Left lung (tissue), 10 donors: Measurements from ENCODE around the gene CFAP58. TPM values are rescaled to one million over a fixed set of nuclear protein-coding genes. Genes with fewer than 3 reads are reported as not detected.

Source experiments
- ATAC-seq: fragments of 200-7000 bp; cut with Tn5 transposase; one replicate; pipeline ENCODE4 v1.9.1; 2020; ENCODE audit warnings: moderate library complexity
- DNase-seq, 4 donors: peaks; one replicate each; pipeline ENCODE4 v3.0.0-alpha.2; 2013 to 2020
- H3K27ac ChIP-seq, 2 donors: fragments of 200-600 bp; sonication (generic) in 1 of 2; one replicate each; pipeline versions ENCODE4 v1.5.0 to v1.8.0; 2020 to 2021
- H3K27me3 ChIP-seq, 2 donors: fragments of 200-600 bp; sonication (generic) in 1 of 2; one replicate each; pipeline versions ENCODE4 v1.5.0 to v1.8.0; 2020 to 2021
- H3K36me3 ChIP-seq, 2 donors: fragments of 200-600 bp; sonication (generic) in 1 of 2; one replicate each; pipeline versions ENCODE4 v1.5.0 to v1.8.0; 2020 to 2021
- H3K4me1 ChIP-seq, 2 donors: fragments of 200-600 bp; one replicate each; pipeline ENCODE4 v1.8.0; 2021
- H3K4me3 ChIP-seq, 2 donors: fragments of 200-600 bp; sonication (generic) in 1 of 2; one replicate each; pipeline versions ENCODE4 v1.5.0 to v1.8.0; 2020 to 2021; ENCODE audit warnings: mild to moderate bottlenecking in 1 of 2
- H3K9me3 ChIP-seq, 2 donors: fragments of 200-600 bp; sonication (generic) in 1 of 2; one replicate each; pipeline versions ENCODE4 v1.5.0 to v1.8.0; 2020 to 2021
- intact Hi-C, 2 donors: fragments of 100-400 bp; cut with DNase I; formaldehyde crosslinking; loops; one replicate each; pipeline versions ENCODE4 v1.11.2 to v1.14.2; 2022
- polyA plus RNA-seq, 6 donors: library from polyadenylated mRNA; unstranded; fragments of 120-200 nt; gene quantifications; one replicate each; pipeline ENCODE4 v1.2.1, GENCODE V29; 2013; ENCODE audit not compliant: insufficient read length in 6 of 6
- total RNA-seq, 2 donors: library from RNA; stranded (reverse); fragmentation: NEBNext Ultra II Directional; extraction: Animal tissue kit (Norgen Biotek cat#: 25700); gene quantifications; one replicate each; pipeline ENCODE4 v1.2.1, GENCODE V29; 2021
- TF ChIP-seq, protein P1 (sequence below), 2 donors: fragments of 200-600 bp; sonication (generic) in 1 of 2; IDR thresholded peaks; one replicate each; pipeline versions ENCODE4 v1.5.0 to v1.8.0; 2021; ENCODE audit warnings: antibody characterized with exemption in 2 of 2
- donor health status: DM: no; HTN: yes; CAD: no.
- donor health status: DM: no; HTN: no; CAD: no.

Gene CFAP58
- total and polyA plus RNA-seq, 8 donors = 0.29 to 2.2 (median 1.6) TPM

DNA sequence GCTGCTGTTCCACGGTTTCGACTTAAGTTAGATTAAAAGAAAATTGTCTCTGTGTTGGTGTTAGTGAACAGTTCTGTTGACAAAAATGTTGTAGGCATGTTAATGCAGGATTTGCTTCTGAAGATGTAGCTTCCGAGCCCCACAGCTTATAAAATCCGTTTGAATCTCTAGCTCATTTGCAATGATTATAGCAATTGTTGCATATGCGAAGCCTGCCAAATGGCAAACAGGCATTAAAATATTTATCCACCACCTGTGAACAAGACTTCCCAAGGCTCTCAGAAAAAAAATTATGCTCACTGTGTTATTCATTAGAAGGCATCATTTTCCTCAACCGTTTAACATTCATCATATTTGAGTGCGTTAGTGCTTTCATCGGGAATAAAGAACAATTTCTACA is 14.3 kb downstream of the CFAP58 start:
- H3K27me3 ChIP-seq = no peaks in the 10 kb centered on the region
- DNase-seq (no peak), ATAC-seq (no peak)
- no peak overlapping the region for H3K4me3 ChIP-seq
- peaks cover 0 to 13% of the 10 kb centered on the region in 2 donors for H3K9me3 ChIP-seq
- no peaks in the 10 kb centered on the region for H3K36me3 ChIP-seq
- intact Hi-C loops = no loop called here
- H3K4me1 ChIP-seq = no peaks in the 10 kb centered on the region
- TF ChIP-seq, protein P1, sequence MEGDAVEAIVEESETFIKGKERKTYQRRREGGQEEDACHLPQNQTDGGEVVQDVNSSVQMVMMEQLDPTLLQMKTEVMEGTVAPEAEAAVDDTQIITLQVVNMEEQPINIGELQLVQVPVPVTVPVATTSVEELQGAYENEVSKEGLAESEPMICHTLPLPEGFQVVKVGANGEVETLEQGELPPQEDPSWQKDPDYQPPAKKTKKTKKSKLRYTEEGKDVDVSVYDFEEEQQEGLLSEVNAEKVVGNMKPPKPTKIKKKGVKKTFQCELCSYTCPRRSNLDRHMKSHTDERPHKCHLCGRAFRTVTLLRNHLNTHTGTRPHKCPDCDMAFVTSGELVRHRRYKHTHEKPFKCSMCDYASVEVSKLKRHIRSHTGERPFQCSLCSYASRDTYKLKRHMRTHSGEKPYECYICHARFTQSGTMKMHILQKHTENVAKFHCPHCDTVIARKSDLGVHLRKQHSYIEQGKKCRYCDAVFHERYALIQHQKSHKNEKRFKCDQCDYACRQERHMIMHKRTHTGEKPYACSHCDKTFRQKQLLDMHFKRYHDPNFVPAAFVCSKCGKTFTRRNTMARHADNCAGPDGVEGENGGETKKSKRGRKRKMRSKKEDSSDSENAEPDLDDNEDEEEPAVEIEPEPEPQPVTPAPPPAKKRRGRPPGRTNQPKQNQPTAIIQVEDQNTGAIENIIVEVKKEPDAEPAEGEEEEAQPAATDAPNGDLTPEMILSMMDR (IDR thresholded peaks at IDR 0.05) = no peak
- H3K27ac ChIP-seq = no peak overlapping the region

DNA sequence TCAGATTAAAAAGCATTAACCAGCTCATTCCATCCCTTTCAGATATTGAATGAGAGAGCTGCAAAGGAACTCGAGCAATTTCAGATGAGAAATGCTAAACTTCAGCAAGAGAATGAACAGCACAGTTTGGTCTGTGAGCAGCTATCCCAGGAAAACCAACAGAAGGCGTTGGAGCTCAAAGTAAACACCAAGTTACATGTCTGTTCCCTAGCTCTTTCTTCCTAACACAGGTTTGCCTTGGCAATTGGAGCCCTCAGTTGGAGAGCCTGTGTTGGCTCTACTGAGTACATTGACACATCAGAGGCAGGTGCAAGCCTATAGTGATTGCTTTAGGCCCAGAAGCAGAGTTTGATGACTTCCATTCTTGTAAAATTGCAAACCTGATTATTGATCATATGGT is 14.7 kb downstream of the CFAP58 start:
- H3K9me3 ChIP-seq = peaks cover 0 to 13% of the 10 kb centered on the region in 2 donors
- no peaks in the 10 kb centered on the region for H3K27me3 ChIP-seq
- TF ChIP-seq, protein P1 (IDR thresholded peaks at IDR 0.05) = no peak
- intact Hi-C loops = no loop called here
- ATAC-seq (no peak), DNase-seq (no peak)
- H3K27ac ChIP-seq = no peak overlapping the region
- H3K4me1 ChIP-seq = no peaks in the 10 kb centered on the region
- no peaks in the 10 kb centered on the region for H3K36me3 ChIP-seq
- H3K4me3 ChIP-seq = no peak overlapping the region

DNA sequence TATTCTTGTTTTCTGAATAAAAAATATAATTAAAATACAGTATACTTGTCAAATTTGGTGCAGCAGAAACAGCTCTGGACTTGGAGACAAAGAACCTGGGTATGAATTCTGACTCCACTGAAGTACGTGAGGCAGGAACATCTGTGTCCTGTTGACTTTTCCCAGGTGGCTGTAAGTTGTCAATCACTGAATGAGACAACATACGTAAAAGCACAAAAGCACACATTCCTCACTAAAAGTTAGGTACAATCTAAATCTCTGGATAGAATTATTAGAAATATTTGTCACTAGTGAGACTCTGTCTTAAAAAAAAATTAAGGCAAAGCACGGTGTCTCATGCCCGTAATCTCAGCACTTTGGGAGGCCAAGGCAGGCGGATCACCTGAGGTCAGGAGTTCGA is 18.1 kb downstream of the CFAP58 start:
- H3K36me3 ChIP-seq = no peaks in the 10 kb centered on the region
- H3K4me1 ChIP-seq = no peaks in the 10 kb centered on the region
- DNase-seq (no peak), ATAC-seq (no peak)
- peaks cover 0 to 13% of the 10 kb centered on the region in 2 donors for H3K9me3 ChIP-seq
- TF ChIP-seq, protein P1 (IDR thresholded peaks at IDR 0.05) = no peak
- H3K27ac ChIP-seq = no peak overlapping the region
- no peak overlapping the region for H3K4me3 ChIP-seq
- H3K27me3 ChIP-seq = no peaks in the 10 kb centered on the region
- intact Hi-C loops = no loop called here

DNA sequence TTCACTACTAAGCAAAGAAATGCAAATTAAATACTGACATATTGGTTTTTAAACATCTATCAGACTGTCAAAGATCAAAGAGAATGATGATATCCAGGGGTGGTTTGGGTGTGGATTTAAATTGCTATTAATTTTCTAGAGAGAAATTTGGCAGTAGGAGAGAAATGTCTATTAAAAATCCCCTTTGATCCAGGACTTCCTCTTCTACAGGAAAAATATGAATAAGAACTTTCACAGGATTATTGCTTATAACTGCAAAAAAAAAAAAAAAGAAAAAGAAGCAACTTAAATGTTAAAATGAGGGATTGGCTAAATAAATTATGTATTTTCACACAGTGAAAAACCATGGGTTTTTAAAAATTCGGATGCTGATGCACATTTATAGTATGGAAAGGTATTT is 21.0 kb downstream of the CFAP58 start:
- H3K4me3 ChIP-seq = no peak overlapping the region
- no peak overlapping the region for H3K27ac ChIP-seq
- intact Hi-C loops = no loop called here
- no peak for ATAC-seq
- TF ChIP-seq, protein P1 (IDR thresholded peaks at IDR 0.05) = no peak
- no peaks in the 10 kb centered on the region for H3K4me1 ChIP-seq
- H3K36me3 ChIP-seq = no peaks in the 10 kb centered on the region
- DNase-seq = no peak
- peaks cover 0 to 13% of the 10 kb centered on the region in 2 donors for H3K9me3 ChIP-seq
- no peaks in the 10 kb centered on the region for H3K27me3 ChIP-seq

DNA sequence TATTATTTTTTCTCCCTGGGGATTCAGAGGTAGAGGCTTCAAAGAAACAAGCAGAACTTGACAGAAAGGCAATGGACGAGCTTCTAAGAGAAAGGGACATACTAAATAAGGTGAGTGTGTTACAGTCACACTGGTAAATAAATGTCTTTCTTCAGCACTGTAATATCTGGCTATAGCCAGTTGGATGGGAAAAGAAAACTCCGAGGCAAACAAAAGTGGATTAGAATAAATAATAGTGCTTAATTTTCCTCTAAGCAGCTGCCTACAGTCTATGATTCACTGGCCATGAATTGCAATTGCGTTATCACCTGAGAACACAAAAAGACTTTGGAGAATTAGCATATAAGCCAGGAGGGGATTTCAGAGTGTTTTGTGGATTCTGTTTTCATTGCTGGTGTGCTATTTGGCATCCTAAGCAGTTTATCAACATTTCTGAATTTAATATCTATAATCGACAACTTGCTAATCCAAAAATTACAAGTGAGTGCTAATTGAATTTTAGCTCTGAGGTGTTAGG is 23.2 kb downstream of the CFAP58 start:
- no peak for DNase-seq

More for the DNA sequence above, 23.2 kb downstream of the CFAP58 start:
- Histone ChIP-seq H3K4me3 (no peak overlapping the region), H3K27me3 (no peaks in the 10 kb centered on the region), H3K4me1 (no peaks in the 10 kb centered on the region), H3K36me3 (no peaks in the 10 kb centered on the region), H3K9me3 (peaks cover 0 to 5% of the 10 kb centered on the region in 2 donors), H3K27ac (no peak overlapping the region)
- TF ChIP-seq, protein P1 (IDR thresholded peaks at IDR 0.05) = no peak
- ATAC-seq = no peak
- intact Hi-C loops = no loop called here
